IPS DF 4.7 (cell line): ENCODE data around the gene TNIK.
"Not testable (repeated sequence)": the region's sequence is repeated elsewhere in the genome, so short reads cannot be mapped to it uniquely, and the experiment has no call there.

Source experiments
- DNase-seq: peaks from one replicate; pipeline ENCODE4 v3.0.0-alpha.2; 2013; ENCODE audit warnings: low spot score; ENCODE audit errors: extremely low read depth

Gene TNIK

GRCh38 chr3:171140246-171140645 lies 320.0 kb downstream of the TNIK start:
- no peak for DNase-seq

- no peak for DNase-seq
These were observed 322.2 kb downstream of the TNIK start for GRCh38 chr3:171138027-171138426.

GRCh38 chr3:171135549-171135948 lies 324.7 kb downstream of the TNIK start:
- DNase-seq = no peak

- no peak for DNase-seq
These were observed 326.2 kb downstream of the TNIK start for GRCh38 chr3:171133796-171134569.

- no peak for DNase-seq
These were observed 326.9 kb downstream of the TNIK start for GRCh38 chr3:171133337-171133736.

GRCh38 chr3:171132873-171133272 lies 327.3 kb downstream of the TNIK start:
- no peak for DNase-seq

- no peak for DNase-seq
These were observed 330.4 kb downstream of the TNIK start for GRCh38 chr3:171129827-171130226.

GRCh38 chr3:171127611-171128010 lies 332.6 kb downstream of the TNIK start:
- no peak for DNase-seq

GRCh38 chr3:171126478-171127209 lies 333.6 kb downstream of the TNIK start:
- no peak for DNase-seq

- DNase-seq = no peak
These were observed 335.2 kb downstream of the TNIK start for GRCh38 chr3:171125010-171125409.

GRCh38 chr3:171123915-171124314 lies 336.3 kb downstream of the TNIK start:
- no peak for DNase-seq

GRCh38 chr3:171122861-171123260 lies 337.3 kb downstream of the TNIK start:
- DNase-seq = no peak

GRCh38 chr3:171122240-171122639 lies 338.0 kb downstream of the TNIK start:
- DNase-seq = no peak

- no peak for DNase-seq
These were observed 338.4 kb downstream of the TNIK start for GRCh38 chr3:171121801-171122200.

GRCh38 chr3:171119402-171119801 lies 340.8 kb downstream of the TNIK start:
- not testable (repeated sequence) for DNase-seq

- not testable (repeated sequence) for DNase-seq
These were observed 341.2 kb downstream of the TNIK start for GRCh38 chr3:171118993-171119392.

- peak; percentile 16 for DNase-seq
These were observed 343.3 kb downstream of the TNIK start for GRCh38 chr3:171116824-171117395.

GRCh38 chr3:171116365-171116764 lies 343.8 kb downstream of the TNIK start:
- no peak for DNase-seq

- DNase-seq = no peak
These were observed 344.5 kb downstream of the TNIK start for GRCh38 chr3:171115667-171116066.

GRCh38 chr3:171113716-171114115 lies 346.5 kb downstream of the TNIK start:
- peak; percentile 9 for DNase-seq

GRCh38 chr3:171110715-171111114 lies 349.5 kb downstream of the TNIK start:
- no peak for DNase-seq

GRCh38 chr3:171108066-171108465 lies 352.1 kb downstream of the TNIK start:
- no peak for DNase-seq
